Glutamatergic neuron (in vitro differentiated cells): ENCODE measurements around the gene OR8B12. TPM values are rescaled to one million over a fixed set of nuclear protein-coding genes. Genes with fewer than 3 reads are reported as not detected.
"Not testable (repeated sequence)": the region's sequence is repeated elsewhere in the genome, so short reads cannot be mapped to it uniquely, and the experiment has no call there.

Experiments used
- DNase-seq: peaks from one replicate; pipeline ENCODE4 v3.0.0; 2022
- H3K27ac Mint-ChIP-seq: one replicate; pipeline ENCODE4 v1.8.0; 2020; ENCODE audit warnings: mild to moderate bottlenecking, mixed read lengths, inconsistent platforms; ENCODE audit not compliant: unreplicated experiment
- H3K27me3 Mint-ChIP-seq: one replicate; pipeline ENCODE4 v1.8.0; 2020; ENCODE audit warnings: mild to moderate bottlenecking, moderate library complexity, mixed read lengths, inconsistent platforms; ENCODE audit not compliant: unreplicated experiment
- H3K36me3 Mint-ChIP-seq: one replicate; pipeline ENCODE4 v1.8.0; 2020; ENCODE audit warnings: mild to moderate bottlenecking, mixed read lengths, inconsistent platforms; ENCODE audit not compliant: unreplicated experiment
- H3K4me1 Mint-ChIP-seq: one replicate; pipeline ENCODE4 v1.8.0; 2020; ENCODE audit warnings: mild to moderate bottlenecking, low read depth, mixed read lengths, inconsistent platforms; ENCODE audit not compliant: unreplicated experiment
- H3K4me3 Mint-ChIP-seq: one replicate; pipeline ENCODE4 v1.8.0; 2020; ENCODE audit warnings: mild to moderate bottlenecking, mixed read lengths, inconsistent platforms; ENCODE audit not compliant: unreplicated experiment
- H3K9me3 Mint-ChIP-seq: one replicate; pipeline ENCODE4 v1.8.0; 2020; ENCODE audit warnings: mild to moderate bottlenecking, moderate library complexity, mixed read lengths, inconsistent platforms; ENCODE audit not compliant: unreplicated experiment
- total RNA-seq: library from RNA; stranded (reverse); fragmentation: NEBNext Ultra II Directional; extraction: Animal tissue kit (Norgen Biotek cat#: 25700); gene quantifications from one replicate; pipeline ENCODE4 v1.2.1, GENCODE V29; 2021; ENCODE audit not compliant: unreplicated experiment
- TF ChIP-seq, protein P1 (sequence below): fragments of 200-600 bp; sonication (generic); IDR thresholded peaks from one replicate; pipeline ENCODE4 v1.5.0; 2021; ENCODE audit not compliant: partially characterized antibody, unreplicated experiment

OR8B12 gene
- total RNA-seq, 1 donor from 2014 or later, result not detected

DNA sequence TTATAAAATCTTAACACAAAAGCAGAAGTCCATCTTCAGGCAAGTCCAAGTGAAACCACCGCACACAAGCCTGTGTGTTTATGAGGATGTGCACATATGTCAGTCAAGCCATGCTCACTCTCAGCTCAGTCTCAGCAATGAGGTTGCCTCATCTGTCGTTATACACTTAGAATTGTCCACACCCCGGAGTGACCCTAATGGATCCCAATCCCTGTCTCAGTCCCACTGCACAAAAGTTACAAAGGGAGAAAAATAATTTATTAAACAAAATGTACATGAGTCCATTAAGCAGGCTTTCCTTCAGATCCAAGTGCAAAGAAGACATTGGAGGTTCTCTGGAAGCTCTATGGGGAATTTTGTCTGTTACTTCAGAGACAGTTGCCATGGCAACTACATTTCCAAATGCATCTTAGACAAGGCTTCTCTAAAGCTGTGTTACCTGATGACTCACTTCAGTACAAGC is 24.4 kb downstream of the OR8B12 start:
- no peak for DNase-seq
- peak overlapping the region; percentile 9 for H3K27ac Mint-ChIP-seq
- TF ChIP-seq, protein P1, sequence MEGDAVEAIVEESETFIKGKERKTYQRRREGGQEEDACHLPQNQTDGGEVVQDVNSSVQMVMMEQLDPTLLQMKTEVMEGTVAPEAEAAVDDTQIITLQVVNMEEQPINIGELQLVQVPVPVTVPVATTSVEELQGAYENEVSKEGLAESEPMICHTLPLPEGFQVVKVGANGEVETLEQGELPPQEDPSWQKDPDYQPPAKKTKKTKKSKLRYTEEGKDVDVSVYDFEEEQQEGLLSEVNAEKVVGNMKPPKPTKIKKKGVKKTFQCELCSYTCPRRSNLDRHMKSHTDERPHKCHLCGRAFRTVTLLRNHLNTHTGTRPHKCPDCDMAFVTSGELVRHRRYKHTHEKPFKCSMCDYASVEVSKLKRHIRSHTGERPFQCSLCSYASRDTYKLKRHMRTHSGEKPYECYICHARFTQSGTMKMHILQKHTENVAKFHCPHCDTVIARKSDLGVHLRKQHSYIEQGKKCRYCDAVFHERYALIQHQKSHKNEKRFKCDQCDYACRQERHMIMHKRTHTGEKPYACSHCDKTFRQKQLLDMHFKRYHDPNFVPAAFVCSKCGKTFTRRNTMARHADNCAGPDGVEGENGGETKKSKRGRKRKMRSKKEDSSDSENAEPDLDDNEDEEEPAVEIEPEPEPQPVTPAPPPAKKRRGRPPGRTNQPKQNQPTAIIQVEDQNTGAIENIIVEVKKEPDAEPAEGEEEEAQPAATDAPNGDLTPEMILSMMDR, result no peak
- H3K27me3 Mint-ChIP-seq, result peaks cover 2% of the 10 kb centered on the region
- H3K4me3 Mint-ChIP-seq, result no peak overlapping the region
- no peaks in the 10 kb centered on the region for H3K9me3 Mint-ChIP-seq
- H3K36me3 Mint-ChIP-seq, result no peaks in the 10 kb centered on the region
- H3K4me1 Mint-ChIP-seq, result peaks cover 4% of the 10 kb centered on the region

- Mint-ChIP-seq H3K4me3 (no peak overlapping the region), H3K27ac (no peak overlapping the region), H3K27me3 (peaks cover 2% of the 10 kb centered on the region), H3K36me3 (no peaks in the 10 kb centered on the region), H3K9me3 (no peaks in the 10 kb centered on the region), H3K4me1 (peaks cover 4% of the 10 kb centered on the region)
- TF ChIP-seq, protein P1, result no peak
- DNase-seq, result no peak
Observed at GRCh38 chr11:124517314-124517713, 26.1 kb downstream of the OR8B12 start.

GRCh38 chr11:124514675-124515074 is 28.8 kb downstream of the OR8B12 start:
- not testable (repeated sequence) for H3K27me3 Mint-ChIP-seq, DNase-seq, H3K4me1 Mint-ChIP-seq, H3K27ac Mint-ChIP-seq, H3K9me3 Mint-ChIP-seq, H3K4me3 Mint-ChIP-seq, H3K36me3 Mint-ChIP-seq

- no peak overlapping the region for H3K4me3 Mint-ChIP-seq
- H3K36me3 Mint-ChIP-seq, result no peaks in the 10 kb centered on the region
- TF ChIP-seq, protein P1, result no peak
- peaks cover 3% of the 10 kb centered on the region for H3K27me3 Mint-ChIP-seq
- no peak overlapping the region for H3K27ac Mint-ChIP-seq
- H3K4me1 Mint-ChIP-seq, result peaks cover 4% of the 10 kb centered on the region
- H3K9me3 Mint-ChIP-seq, result no peaks in the 10 kb centered on the region
- DNase-seq, result no peak
Observed at GRCh38 chr11:124514131-124514530, 29.3 kb downstream of the OR8B12 start.

DNA sequence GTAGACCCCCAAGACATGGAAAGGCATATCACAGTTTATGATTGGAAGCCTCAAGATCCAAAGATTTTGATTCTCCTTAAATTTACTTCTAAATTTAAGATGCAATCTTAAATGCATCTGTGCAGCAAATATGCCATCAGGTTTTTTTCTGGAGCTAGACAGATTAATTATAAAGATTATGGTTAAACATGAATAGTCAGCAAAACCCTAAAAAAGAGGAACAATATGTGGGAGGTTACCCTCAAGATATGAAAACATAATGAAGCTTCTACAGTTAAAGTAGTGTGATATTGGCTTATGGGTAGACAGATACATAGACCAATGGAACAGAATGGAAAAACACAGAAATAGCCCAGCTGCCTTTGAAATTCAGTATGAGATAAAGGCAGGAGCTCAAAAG is 31.7 kb downstream of the OR8B12 start:
- TF ChIP-seq, protein P1, result no peak
- no peak for DNase-seq
- H3K27ac Mint-ChIP-seq, result no peak overlapping the region
- no peaks in the 10 kb centered on the region for H3K4me1 Mint-ChIP-seq
- H3K27me3 Mint-ChIP-seq, result peaks cover 3% of the 10 kb centered on the region
- H3K36me3 Mint-ChIP-seq, result peaks cover 10% of the 10 kb centered on the region
- peaks cover 2% of the 10 kb centered on the region for H3K9me3 Mint-ChIP-seq
- no peak overlapping the region for H3K4me3 Mint-ChIP-seq
